Prostate gland (tissue), 2 donors: ENCODE data around the gene CHRNB4.

ENCODE experiments used
- POLR2AphosphoS5 ChIP-seq: sonication (generic); formaldehyde crosslinking; IDR thresholded peaks from one replicate; pipeline ENCODE4 v1.6.1; 2017; ENCODE audit warnings: antibody characterized with exemption
- TF ChIP-seq, protein P1 (sequence below), 4 experiments: fragments of 200-600 bp in 2 of 4; fragments of 450-650 bp in 2 of 4; sonication (generic) in 2 of 4; IDR thresholded peaks; 1 replicate in 3 of 4; 2 replicates in 1 of 4; pipeline ENCODE4 v1.5.1; 2016 to 2019; ENCODE audit warnings: antibody characterized with exemption in 4 of 4, mild to moderate bottlenecking in 2 of 4, moderate library complexity in 2 of 4

DNA sequence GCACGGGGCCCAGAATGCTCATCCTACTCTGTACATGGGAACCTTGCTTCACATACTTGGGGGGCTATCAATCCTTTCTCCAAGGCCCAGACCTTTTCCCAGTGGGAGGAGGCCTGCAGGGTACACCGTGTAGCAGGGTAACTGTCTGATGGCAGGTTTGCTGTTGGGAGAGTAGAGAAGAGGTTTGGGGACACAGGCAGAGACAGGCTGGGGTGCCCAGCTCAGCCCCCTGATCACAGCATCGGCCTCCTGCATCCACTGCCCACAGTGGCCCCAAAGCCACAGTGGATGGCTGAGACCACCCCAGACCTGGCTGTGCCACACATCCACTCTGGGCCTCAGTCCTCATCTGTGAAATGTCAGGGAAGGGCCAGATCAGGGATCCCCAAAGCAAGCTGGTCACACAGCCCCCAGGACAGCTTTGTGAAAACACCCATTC, 25.8 kb downstream of the CHRNB4 start:
- TF ChIP-seq, protein P1, sequence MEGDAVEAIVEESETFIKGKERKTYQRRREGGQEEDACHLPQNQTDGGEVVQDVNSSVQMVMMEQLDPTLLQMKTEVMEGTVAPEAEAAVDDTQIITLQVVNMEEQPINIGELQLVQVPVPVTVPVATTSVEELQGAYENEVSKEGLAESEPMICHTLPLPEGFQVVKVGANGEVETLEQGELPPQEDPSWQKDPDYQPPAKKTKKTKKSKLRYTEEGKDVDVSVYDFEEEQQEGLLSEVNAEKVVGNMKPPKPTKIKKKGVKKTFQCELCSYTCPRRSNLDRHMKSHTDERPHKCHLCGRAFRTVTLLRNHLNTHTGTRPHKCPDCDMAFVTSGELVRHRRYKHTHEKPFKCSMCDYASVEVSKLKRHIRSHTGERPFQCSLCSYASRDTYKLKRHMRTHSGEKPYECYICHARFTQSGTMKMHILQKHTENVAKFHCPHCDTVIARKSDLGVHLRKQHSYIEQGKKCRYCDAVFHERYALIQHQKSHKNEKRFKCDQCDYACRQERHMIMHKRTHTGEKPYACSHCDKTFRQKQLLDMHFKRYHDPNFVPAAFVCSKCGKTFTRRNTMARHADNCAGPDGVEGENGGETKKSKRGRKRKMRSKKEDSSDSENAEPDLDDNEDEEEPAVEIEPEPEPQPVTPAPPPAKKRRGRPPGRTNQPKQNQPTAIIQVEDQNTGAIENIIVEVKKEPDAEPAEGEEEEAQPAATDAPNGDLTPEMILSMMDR (IDR thresholded peaks at IDR 0.05): no peak
- no peak for TF ChIP-seq POLR2AphosphoS5
